KMS-11 (cell line): ENCODE data around the gene AMD1.
"Not testable (repeated sequence)": the region's sequence is repeated elsewhere in the genome, so short reads cannot be mapped to it uniquely, and the experiment has no call there.

Experiments used
- H2AFZ ChIP-seq: fragments of 200-600 bp; sonication (generic); 2 replicates; pipeline ENCODE4 v1.6.1; 2016; ENCODE audit warnings: antibody characterized with exemption, mixed run types, low read depth
- H3K27ac ChIP-seq: fragments of 200-600 bp; sonication (generic); 2 replicates; pipeline ENCODE4 v1.6.1; 2016; ENCODE audit warnings: mild to moderate bottlenecking, mixed run types
- H3K27me3 ChIP-seq: fragments of 200-600 bp; sonication (generic); 2 replicates; pipeline ENCODE4 v1.6.1; 2017; ENCODE audit warnings: mild to moderate bottlenecking, low read depth, mixed run types, moderate library complexity; ENCODE audit not compliant: insufficient read depth
- H3K36me3 ChIP-seq: fragments of 200-600 bp; sonication (generic); 2 replicates; pipeline ENCODE4 v1.6.1; 2017; ENCODE audit warnings: mild to moderate bottlenecking, mixed run types; ENCODE audit not compliant: insufficient read depth
- H3K4me1 ChIP-seq: fragments of 200-600 bp; sonication (generic); 2 replicates; pipeline ENCODE4 v1.6.1; 2016; ENCODE audit warnings: mild to moderate bottlenecking, low read depth, mixed run types; ENCODE audit not compliant: poor library complexity, severe bottlenecking
- H3K4me2 ChIP-seq: fragments of 200-600 bp; sonication (generic); 2 replicates; pipeline ENCODE4 v1.7.0; 2016; ENCODE audit warnings: mild to moderate bottlenecking, mixed run types
- H3K4me3 ChIP-seq: fragments of 200-600 bp; sonication (generic); IDR thresholded peaks from 2 replicates; pipeline ENCODE4 v1.6.1; 2017; ENCODE audit warnings: low read depth, low read length, mixed read lengths; ENCODE audit not compliant: insufficient read depth
- H3K79me2 ChIP-seq: fragments of 200-600 bp; sonication (generic); 2 replicates; pipeline ENCODE4 v1.6.1; 2016; ENCODE audit warnings: low read depth, mixed run types; ENCODE audit not compliant: insufficient read depth
- H3K9ac ChIP-seq: fragments of 200-600 bp; sonication (generic); 2 replicates; pipeline ENCODE4 v1.6.1; 2016; ENCODE audit warnings: mild to moderate bottlenecking, mixed run types
- H4K20me1 ChIP-seq: fragments of 200-600 bp; sonication (generic); 2 replicates; pipeline ENCODE4 v1.6.1; 2016; ENCODE audit warnings: mild to moderate bottlenecking, mixed run types; ENCODE audit not compliant: insufficient read depth
- TF ChIP-seq, protein P1 (sequence below): fragments of 200-600 bp; sonication (generic); conservative IDR thresholded peaks from 2 replicates; pipeline ENCODE4 v1.6.1; 2017; ENCODE audit warnings: low read depth, mild to moderate bottlenecking, antibody characterized with exemption, low read length, moderate library complexity, mixed read lengths

The AMD1 gene

DNA sequence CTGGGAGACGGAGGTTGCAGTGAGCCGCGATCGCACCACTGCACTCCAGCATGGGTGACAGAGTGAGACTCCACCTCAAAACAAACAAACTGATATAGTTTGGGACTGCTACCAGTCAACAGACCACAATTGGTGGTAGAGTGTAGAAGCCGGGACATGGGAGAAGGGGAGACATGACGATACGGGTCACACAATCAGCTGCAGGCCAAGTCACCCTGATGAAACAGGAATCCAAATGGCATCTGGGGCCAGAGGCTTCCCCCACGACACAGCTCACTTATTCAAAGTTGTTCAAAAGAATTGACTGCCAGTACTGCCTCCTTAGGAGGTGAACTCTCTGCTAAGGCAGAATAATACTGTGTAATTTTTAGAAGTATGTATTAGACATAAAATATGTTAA lies 27.5 kb downstream of the AMD1 start:
- no peak overlapping the region for H3K9ac ChIP-seq
- H3K4me1 ChIP-seq: no peaks in the 10 kb centered on the region
- H4K20me1 ChIP-seq: no peaks in the 10 kb centered on the region
- H3K36me3 ChIP-seq: no peaks in the 10 kb centered on the region
- no peak overlapping the region for H2AFZ ChIP-seq
- H3K27me3 ChIP-seq: no peaks in the 10 kb centered on the region
- H3K4me3 ChIP-seq: no peak overlapping the region
- TF ChIP-seq, protein P1, sequence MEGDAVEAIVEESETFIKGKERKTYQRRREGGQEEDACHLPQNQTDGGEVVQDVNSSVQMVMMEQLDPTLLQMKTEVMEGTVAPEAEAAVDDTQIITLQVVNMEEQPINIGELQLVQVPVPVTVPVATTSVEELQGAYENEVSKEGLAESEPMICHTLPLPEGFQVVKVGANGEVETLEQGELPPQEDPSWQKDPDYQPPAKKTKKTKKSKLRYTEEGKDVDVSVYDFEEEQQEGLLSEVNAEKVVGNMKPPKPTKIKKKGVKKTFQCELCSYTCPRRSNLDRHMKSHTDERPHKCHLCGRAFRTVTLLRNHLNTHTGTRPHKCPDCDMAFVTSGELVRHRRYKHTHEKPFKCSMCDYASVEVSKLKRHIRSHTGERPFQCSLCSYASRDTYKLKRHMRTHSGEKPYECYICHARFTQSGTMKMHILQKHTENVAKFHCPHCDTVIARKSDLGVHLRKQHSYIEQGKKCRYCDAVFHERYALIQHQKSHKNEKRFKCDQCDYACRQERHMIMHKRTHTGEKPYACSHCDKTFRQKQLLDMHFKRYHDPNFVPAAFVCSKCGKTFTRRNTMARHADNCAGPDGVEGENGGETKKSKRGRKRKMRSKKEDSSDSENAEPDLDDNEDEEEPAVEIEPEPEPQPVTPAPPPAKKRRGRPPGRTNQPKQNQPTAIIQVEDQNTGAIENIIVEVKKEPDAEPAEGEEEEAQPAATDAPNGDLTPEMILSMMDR: no peak
- H3K79me2 ChIP-seq: no peaks in the 10 kb centered on the region
- H3K4me2 ChIP-seq: no peak overlapping the region
- H3K27ac ChIP-seq: no peak overlapping the region

- H3K9ac ChIP-seq, H3K36me3 ChIP-seq, H4K20me1 ChIP-seq, H3K27ac ChIP-seq, H3K27me3 ChIP-seq, H2AFZ ChIP-seq, H3K4me3 ChIP-seq, H3K4me1 ChIP-seq, H3K4me2 ChIP-seq, H3K79me2 ChIP-seq: not testable (repeated sequence)
Observed at GRCh38 chr6:110906273-110906672, 31.7 kb downstream of the AMD1 start.

- no peaks in the 10 kb centered on the region for H3K36me3 ChIP-seq
- H3K4me2 ChIP-seq: no peak overlapping the region
- TF ChIP-seq, protein P1: no peak
- no peak overlapping the region for H3K4me3 ChIP-seq
- no peak overlapping the region for H3K27ac ChIP-seq
- H3K9ac ChIP-seq: no peak overlapping the region
- no peaks in the 10 kb centered on the region for H3K27me3 ChIP-seq
- no peaks in the 10 kb centered on the region for H3K79me2 ChIP-seq
- H3K4me1 ChIP-seq: no peaks in the 10 kb centered on the region
- no peak overlapping the region for H2AFZ ChIP-seq
- H4K20me1 ChIP-seq: no peaks in the 10 kb centered on the region
Observed at GRCh38 chr6:110930781-110931180, 56.2 kb downstream of the AMD1 start.

- Histone ChIP-seq H3K36me3 (no peaks in the 10 kb centered on the region), H3K4me1 (no peaks in the 10 kb centered on the region), H3K27me3 (no peaks in the 10 kb centered on the region), H3K9ac (no peak overlapping the region), H3K27ac (no peak overlapping the region), H3K4me3 (no peak overlapping the region), H3K4me2 (no peak overlapping the region), H4K20me1 (no peaks in the 10 kb centered on the region), H3K79me2 (no peaks in the 10 kb centered on the region), H2AFZ (no peak overlapping the region)
- TF ChIP-seq, protein P1: no peak
Observed at GRCh38 chr6:110933912-110934311, 59.3 kb downstream of the AMD1 start.

GRCh38 chr6:110934381-110934898 lies 59.9 kb downstream of the AMD1 start:
- Histone ChIP-seq H3K9ac (no peak overlapping the region), H3K27ac (no peak overlapping the region), H3K36me3 (no peaks in the 10 kb centered on the region), H3K4me3 (no peak overlapping the region), H2AFZ (no peak overlapping the region), H3K27me3 (no peaks in the 10 kb centered on the region), H3K4me2 (no peak overlapping the region), H4K20me1 (no peaks in the 10 kb centered on the region), H3K4me1 (no peaks in the 10 kb centered on the region), H3K79me2 (no peaks in the 10 kb centered on the region)
- TF ChIP-seq, protein P1: no peak
